Endothelial cell (in vitro differentiated cells): Measurements from ENCODE around the gene C11orf52. TPM values are rescaled to one million over a fixed set of nuclear protein-coding genes. Genes with fewer than 3 reads are reported as not detected.
A peak's percentile ranks its signal among the peaks of the same experiment; 100 is the strongest.
"Not testable (repeated sequence)": the region's sequence is repeated elsewhere in the genome, so short reads cannot be mapped to it uniquely, and the experiment has no call there.

ENCODE experiments used
- DNase-seq: peaks from one replicate; pipeline ENCODE4 v3.0.0; 2021; ENCODE audit warnings: low spot score
- H3K27ac Mint-ChIP-seq: one replicate; pipeline ENCODE4 v1.8.0; 2021; ENCODE audit warnings: mixed read lengths, inconsistent platforms; ENCODE audit not compliant: unreplicated experiment
- H3K27me3 Mint-ChIP-seq: one replicate; pipeline ENCODE4 v1.8.0; 2021; ENCODE audit warnings: mild to moderate bottlenecking, moderate library complexity, mixed read lengths, inconsistent platforms; ENCODE audit not compliant: unreplicated experiment
- H3K36me3 Mint-ChIP-seq: one replicate; pipeline ENCODE4 v1.8.0; 2021; ENCODE audit warnings: mild to moderate bottlenecking, low read depth, mixed read lengths, inconsistent platforms; ENCODE audit not compliant: unreplicated experiment
- H3K4me1 Mint-ChIP-seq: one replicate; pipeline ENCODE4 v1.8.0; 2021; ENCODE audit warnings: mild to moderate bottlenecking, mixed read lengths, inconsistent platforms; ENCODE audit not compliant: unreplicated experiment
- H3K4me3 Mint-ChIP-seq: one replicate; pipeline ENCODE4 v1.8.0; 2021; ENCODE audit warnings: mild to moderate bottlenecking, mixed read lengths, inconsistent platforms; ENCODE audit not compliant: unreplicated experiment
- H3K9me3 Mint-ChIP-seq: one replicate; pipeline ENCODE4 v1.8.0; 2021; ENCODE audit warnings: mixed read lengths, inconsistent platforms; ENCODE audit not compliant: unreplicated experiment
- CTCF ChIP-seq: fragments of 200-600 bp; sonication (generic); IDR thresholded peaks from one replicate; pipeline ENCODE4 v1.5.0; 2021; ENCODE audit warnings: antibody characterized with exemption; ENCODE audit not compliant: unreplicated experiment
- total RNA-seq: library from RNA; stranded (reverse); fragmentation: NEBNext Ultra II Directional; extraction: Animal tissue kit (Norgen Biotek cat#: 25700); gene quantifications from one replicate; pipeline ENCODE4 v1.2.1, GENCODE V29; 2021; ENCODE audit not compliant: unreplicated experiment

The C11orf52 gene
- total RNA-seq, 1 donor from 2014 or later = 2.8 TPM

DNA sequence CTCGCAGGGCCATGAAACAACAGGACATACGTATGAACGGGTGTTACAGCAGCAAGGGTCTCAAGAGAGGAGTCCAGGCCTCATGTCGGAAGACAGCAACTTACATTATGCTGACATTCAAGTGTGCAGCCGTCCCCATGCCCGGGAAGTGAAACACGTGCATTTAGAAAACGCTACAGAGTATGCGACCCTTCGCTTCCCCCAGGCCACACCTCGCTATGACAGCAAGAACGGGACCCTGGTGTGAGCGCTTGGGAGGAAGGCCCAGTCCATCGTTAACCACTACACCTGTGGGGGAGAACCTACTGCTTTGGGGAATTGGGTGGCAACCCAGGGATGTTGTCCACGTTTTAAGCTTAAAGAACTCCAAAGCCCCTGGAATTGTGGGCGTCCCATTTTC lies 7.2 kb downstream of the C11orf52 start:
- Mint-ChIP-seq H3K4me1 (peaks cover 21% of the 10 kb centered on the region), H3K4me3 (peak overlapping the region; percentile 49), H3K27me3 (peaks cover 5% of the 10 kb centered on the region), H3K27ac (peak overlapping the region; percentile 92), H3K9me3 (no peaks in the 10 kb centered on the region), H3K36me3 (peaks cover 3% of the 10 kb centered on the region)
- no peak for DNase-seq
- TF ChIP-seq CTCF = no peak

- peaks cover 3% of the 10 kb centered on the region for H3K36me3 Mint-ChIP-seq
- peak; percentile 97 for DNase-seq
- peaks cover 5% of the 10 kb centered on the region for H3K27me3 Mint-ChIP-seq
- peaks cover 21% of the 10 kb centered on the region for H3K4me1 Mint-ChIP-seq
- peak overlapping the region; percentile 86 for H3K4me3 Mint-ChIP-seq
- no peak for TF ChIP-seq CTCF
- H3K27ac Mint-ChIP-seq = peak overlapping the region; percentile 92
- no peaks in the 10 kb centered on the region for H3K9me3 Mint-ChIP-seq
Observed at GRCh38 chr11:111926505-111927391, 8.0 kb downstream of the C11orf52 start.

DNA sequence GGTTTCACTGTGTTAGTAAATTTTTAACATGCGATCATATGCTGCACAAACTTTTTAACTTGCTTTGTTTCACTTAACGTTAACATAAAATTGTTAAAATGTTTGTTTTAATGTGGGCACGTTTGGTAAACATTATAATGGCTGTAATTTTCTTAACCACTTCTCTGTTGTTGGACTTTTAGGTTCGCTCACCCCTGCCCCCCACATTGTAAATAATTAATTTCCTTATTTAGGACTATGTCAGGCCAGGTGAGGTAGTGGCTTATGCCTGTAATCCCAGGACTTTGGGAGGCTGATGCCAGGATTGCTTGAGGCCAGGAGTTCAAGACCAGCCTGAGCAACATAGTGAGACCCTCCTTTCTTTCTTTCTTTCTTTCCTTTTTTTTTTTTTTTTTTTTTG lies 11.8 kb downstream of the C11orf52 start:
- DNase-seq = no peak
- Mint-ChIP-seq H3K36me3 (no peaks in the 10 kb centered on the region), H3K27ac (no peak overlapping the region), H3K4me3 (no peak overlapping the region), H3K4me1 (peaks cover 8% of the 10 kb centered on the region), H3K27me3 (no peaks in the 10 kb centered on the region), H3K9me3 (no peaks in the 10 kb centered on the region)
- no peak for TF ChIP-seq CTCF

DNA sequence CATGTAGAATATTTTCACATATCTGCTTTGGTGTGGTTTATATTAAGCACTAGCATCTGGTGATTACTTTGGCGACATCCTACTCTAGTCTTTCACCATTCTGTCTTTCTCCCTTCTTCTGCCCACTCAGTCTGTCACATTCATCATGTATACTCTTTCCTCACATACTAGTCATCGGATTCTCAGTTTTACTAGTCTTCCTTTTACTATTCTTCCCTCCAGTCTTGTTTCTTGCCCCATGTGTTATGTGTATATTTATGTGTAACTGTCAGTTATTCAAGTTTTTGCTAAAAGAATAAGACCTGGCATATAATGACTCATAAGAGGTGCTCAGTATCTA lies 13.9 kb downstream of the C11orf52 start:
- no peak overlapping the region for H3K27ac Mint-ChIP-seq
- H3K4me3 Mint-ChIP-seq = no peak overlapping the region
- no peak for DNase-seq
- H3K27me3 Mint-ChIP-seq = no peaks in the 10 kb centered on the region
- TF ChIP-seq CTCF = no peak
- H3K36me3 Mint-ChIP-seq = no peaks in the 10 kb centered on the region
- no peaks in the 10 kb centered on the region for H3K9me3 Mint-ChIP-seq
- peaks cover 4% of the 10 kb centered on the region for H3K4me1 Mint-ChIP-seq

DNA sequence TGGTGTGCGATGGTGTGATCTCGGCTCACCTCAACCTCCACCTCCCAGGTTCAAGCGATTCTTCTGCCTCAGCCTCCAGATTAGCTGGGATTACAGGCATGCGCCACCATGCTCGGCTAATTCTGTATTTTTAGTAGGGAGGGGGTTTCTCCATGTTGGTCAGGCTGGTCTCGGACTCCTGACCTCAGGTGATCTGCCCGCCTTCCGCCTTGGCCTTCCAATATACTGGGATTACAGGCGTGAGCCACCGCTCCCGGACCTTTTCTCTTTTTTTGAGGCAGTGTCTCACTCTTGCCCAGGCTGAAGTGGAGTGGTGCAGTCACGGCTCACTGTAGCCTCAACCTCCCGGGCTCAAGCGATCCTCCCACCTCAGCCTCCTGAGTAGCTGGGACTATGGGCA lies 14.5 kb downstream of the C11orf52 start:
- not testable (repeated sequence) for H3K27ac Mint-ChIP-seq, DNase-seq, H3K4me1 Mint-ChIP-seq, H3K4me3 Mint-ChIP-seq, H3K27me3 Mint-ChIP-seq, H3K9me3 Mint-ChIP-seq, H3K36me3 Mint-ChIP-seq
